ENCODE measurements around the gene BRSK1.

DNA sequence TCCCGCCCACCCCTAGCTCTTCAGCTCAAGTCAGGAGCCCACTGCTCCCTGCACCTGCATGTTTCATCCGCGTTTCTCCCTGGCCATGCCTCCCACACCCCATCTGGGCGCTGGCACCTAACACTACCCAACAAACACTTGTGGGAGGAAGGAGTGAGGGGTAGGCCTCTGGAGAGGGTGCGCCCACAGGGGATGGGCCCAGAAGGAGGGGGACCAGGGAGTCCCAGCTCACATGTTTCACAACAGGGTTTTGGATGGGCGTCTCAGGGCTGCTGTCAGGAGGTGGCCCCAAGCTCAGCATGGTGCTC, 43.1 kb upstream of the BRSK1 start:
- TF ChIP-seq NR2F1 (conservative IDR thresholded peaks at IDR 0.05) (no peak), ZNF274 (IDR thresholded peaks at IDR 0.05; ENCODE audit: insufficient read depth, insufficient read length) (no peak), JUND (IDR thresholded peaks at IDR 0.05; ENCODE audit: low read depth, low read length) (no peak), MXI1 (IDR thresholded peaks at IDR 0.05; ENCODE audit: low read depth, low read length) (no peak), SIN3A (IDR thresholded peaks at IDR 0.05; ENCODE audit: low read depth, low read length) (no peak), POLR2A (IDR thresholded peaks at IDR 0.05; ENCODE audit: low read depth, low read length) (no peak), STAT3 (IDR thresholded peaks at IDR 0.05; ENCODE audit: low read depth, low read length) (no peak)
- TF ChIP-seq, protein P1, sequence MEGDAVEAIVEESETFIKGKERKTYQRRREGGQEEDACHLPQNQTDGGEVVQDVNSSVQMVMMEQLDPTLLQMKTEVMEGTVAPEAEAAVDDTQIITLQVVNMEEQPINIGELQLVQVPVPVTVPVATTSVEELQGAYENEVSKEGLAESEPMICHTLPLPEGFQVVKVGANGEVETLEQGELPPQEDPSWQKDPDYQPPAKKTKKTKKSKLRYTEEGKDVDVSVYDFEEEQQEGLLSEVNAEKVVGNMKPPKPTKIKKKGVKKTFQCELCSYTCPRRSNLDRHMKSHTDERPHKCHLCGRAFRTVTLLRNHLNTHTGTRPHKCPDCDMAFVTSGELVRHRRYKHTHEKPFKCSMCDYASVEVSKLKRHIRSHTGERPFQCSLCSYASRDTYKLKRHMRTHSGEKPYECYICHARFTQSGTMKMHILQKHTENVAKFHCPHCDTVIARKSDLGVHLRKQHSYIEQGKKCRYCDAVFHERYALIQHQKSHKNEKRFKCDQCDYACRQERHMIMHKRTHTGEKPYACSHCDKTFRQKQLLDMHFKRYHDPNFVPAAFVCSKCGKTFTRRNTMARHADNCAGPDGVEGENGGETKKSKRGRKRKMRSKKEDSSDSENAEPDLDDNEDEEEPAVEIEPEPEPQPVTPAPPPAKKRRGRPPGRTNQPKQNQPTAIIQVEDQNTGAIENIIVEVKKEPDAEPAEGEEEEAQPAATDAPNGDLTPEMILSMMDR (IDR thresholded peaks at IDR 0.05 in 2 of 3, conservative IDR thresholded peaks at IDR 0.05 in 1 of 3; ENCODE audit: control insufficient read depth in 2 of 3, extremely low read depth in 1 of 3, insufficient read depth in 1 of 3, low read depth in 3 of 3, low read length in 3 of 3) = no peak
- TF ChIP-seq, protein P2, sequence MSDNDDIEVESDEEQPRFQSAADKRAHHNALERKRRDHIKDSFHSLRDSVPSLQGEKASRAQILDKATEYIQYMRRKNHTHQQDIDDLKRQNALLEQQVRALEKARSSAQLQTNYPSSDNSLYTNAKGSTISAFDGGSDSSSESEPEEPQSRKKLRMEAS (IDR thresholded peaks at IDR 0.05; ENCODE audit: low read depth, low read length) = no peak
